GM23248 (cell line): ENCODE measurements around the gene ZBTB8A. TPM values are rescaled to one million over a fixed set of nuclear protein-coding genes. Genes with fewer than 3 reads are reported as not detected.

Source experiments
- DNase-seq: peaks from one replicate; pipeline ENCODE4 v3.0.0-alpha.2; 2015
- H2AFZ ChIP-seq: fragments of 200-600 bp; sonication (generic); 2 replicates; pipeline ENCODE4 v1.6.1; 2016; ENCODE audit warnings: antibody characterized with exemption
- H3F3A ChIP-seq: fragments of 200-600 bp; sonication (generic); 2 replicates; pipeline ENCODE4 v1.6.1; 2016; ENCODE audit warnings: mild to moderate bottlenecking, antibody characterized with exemption, mixed run types; ENCODE audit not compliant: insufficient read depth
- H3K27ac ChIP-seq: fragments of 200-600 bp; sonication (generic); 2 replicates; pipeline ENCODE4 v1.5.1; 2016; ENCODE audit warnings: mild to moderate bottlenecking
- H3K27me3 ChIP-seq: fragments of 200-600 bp; sonication (generic); replicated peaks from 2 replicates; pipeline ENCODE4 v1.6.1; 2016; ENCODE audit warnings: mild to moderate bottlenecking; ENCODE audit not compliant: insufficient read depth
- H3K36me3 ChIP-seq: fragments of 200-600 bp; sonication (generic); 2 replicates; pipeline ENCODE4 v1.6.1; 2016; ENCODE audit warnings: low read depth, mild to moderate bottlenecking
- H3K4me1 ChIP-seq: fragments of 200-600 bp; sonication (generic); 2 replicates; pipeline ENCODE4 v1.6.1; 2016; ENCODE audit warnings: mild to moderate bottlenecking; ENCODE audit not compliant: insufficient read depth
- H3K4me2 ChIP-seq: fragments of 200-600 bp; sonication (generic); one replicate; pipeline ENCODE4 v1.6.1; 2016; ENCODE audit warnings: mild to moderate bottlenecking; ENCODE audit not compliant: unreplicated experiment
- H3K4me3 ChIP-seq: fragments of 200-600 bp; sonication (generic); 2 replicates; pipeline ENCODE4 v1.5.1; 2016; ENCODE audit warnings: mild to moderate bottlenecking
- H3K79me2 ChIP-seq: fragments of 200-600 bp; sonication (generic); 2 replicates; pipeline ENCODE4 v1.6.1; 2016; ENCODE audit warnings: mild to moderate bottlenecking; ENCODE audit not compliant: insufficient read depth
- H3K9ac ChIP-seq: fragments of 200-600 bp; sonication (generic); 2 replicates; pipeline ENCODE4 v1.6.1; 2016; ENCODE audit warnings: mild to moderate bottlenecking
- H3K9me2 ChIP-seq: fragments of 200-600 bp; sonication (generic); 2 replicates; pipeline ENCODE4 v1.6.1; 2016; ENCODE audit warnings: mixed run types, mild to moderate bottlenecking, moderate library complexity; ENCODE audit not compliant: insufficient read depth
- H3K9me3 ChIP-seq: fragments of 200-600 bp; sonication (generic); one replicate; pipeline ENCODE4 v1.6.1; 2017; ENCODE audit warnings: low read depth
- H4K20me1 ChIP-seq: fragments of 200-600 bp; sonication (generic); 2 replicates; pipeline ENCODE4 v1.6.0; 2016; ENCODE audit not compliant: insufficient read depth
- EZH2 ChIP-seq: fragments of 200-600 bp; sonication (generic); IDR thresholded peaks from 2 replicates; pipeline ENCODE4 v1.6.1; 2018; ENCODE audit warnings: antibody characterized with exemption, mild to moderate bottlenecking; ENCODE audit not compliant: insufficient read depth, poor library complexity, severe bottlenecking
- EZH2phosphoT487 ChIP-seq: fragments of 200-600 bp; sonication (generic); IDR thresholded peaks from 2 replicates; pipeline ENCODE4 v1.6.1; 2018; ENCODE audit warnings: antibody characterized with exemption, moderate library complexity, mild to moderate bottlenecking, low read depth; ENCODE audit not compliant: insufficient read depth
- WGBS, 2 experiments: methylation state at CpG; one replicate each; pipeline ENCODE4 v1.1.6; 2015 to 2017; ENCODE audit warnings: low lambda C conversion rate in 2 of 2, low coverage in 1 of 2; ENCODE audit errors: missing lambda C conversion rate in 2 of 2; 5-methylcytosine and 5-hydroxymethylcytosine counted together
- in situ Hi-C: fragments of 300-500 bp; cut with MboI; formaldehyde crosslinking; loops from 2 replicates; pipeline ENCODE4 v1.15.0; 2020
- polyA plus RNA-seq: library from polyadenylated mRNA; unstranded; fragments of >200 nt; fragmentation: Nextera tagmentation; extraction: Ambion mirVana; gene quantifications from 2 replicates; pipeline ENCODE4 v1.2.1, GENCODE V29; 2016
- total RNA-seq: library from RNA; depleted of rRNA; stranded (reverse); fragments of >200 nt; shearing (Covaris generic); gene quantifications from 2 replicates; pipeline ENCODE4 v1.2.3, GENCODE V29; 2014

The ZBTB8A gene
- total and polyA plus RNA-seq, 2 experiments from 2014 or later, result 5.6 to 8.5 TPM

- no peaks in the 10 kb centered on the region for H3K36me3 ChIP-seq
- no peaks in the 10 kb centered on the region for H4K20me1 ChIP-seq
- TF ChIP-seq EZH2, result no peak
- no peak for TF ChIP-seq EZH2phosphoT487
- H3K79me2 ChIP-seq, result no peaks in the 10 kb centered on the region
- no peaks in the 10 kb centered on the region for H3K9me2 ChIP-seq
- no peaks in the 10 kb centered on the region for H3K4me1 ChIP-seq
- 1 to 3% methylated on average over 35 of the region's 35 CpGs for WGBS, 2 experiments
- DNase-seq, result peak; percentile 95
- in situ Hi-C loops, result no loop called here
- peak overlapping the region; percentile 78 for H3K9ac ChIP-seq
- H3K4me2 ChIP-seq, result peak overlapping the region; percentile 84
- no peaks in the 10 kb centered on the region for H3K27me3 ChIP-seq
- peak overlapping the region; percentile 92 for H2AFZ ChIP-seq
- peaks cover 12% of the 10 kb centered on the region; the same call in 1 of the 2 replicates for H3F3A ChIP-seq
- no peaks in the 10 kb centered on the region for H3K9me3 ChIP-seq
- peak overlapping the region; percentile 76 for H3K4me3 ChIP-seq
- peak overlapping the region; percentile 40 for H3K27ac ChIP-seq
Measured at GRCh38 chr1:32612189-32612881, 73.1 kb downstream of the ZBTB8A start.

- no peaks in the 10 kb centered on the region for H3K9me3 ChIP-seq
- no peak overlapping the region for H3K9ac ChIP-seq
- no peak for DNase-seq
- no peaks in the 10 kb centered on the region for H3K9me2 ChIP-seq
- no peak overlapping the region for H3K4me3 ChIP-seq
- H3K27me3 ChIP-seq, result no peaks in the 10 kb centered on the region
- no peak overlapping the region for H3K4me2 ChIP-seq
- H3F3A ChIP-seq, result peaks cover 12% of the 10 kb centered on the region; the same call in 1 of the 2 replicates
- H3K27ac ChIP-seq, result no peak overlapping the region
- H3K36me3 ChIP-seq, result no peaks in the 10 kb centered on the region
- TF ChIP-seq EZH2phosphoT487, result no peak
- TF ChIP-seq EZH2, result no peak
- H3K4me1 ChIP-seq, result no peaks in the 10 kb centered on the region
- no peak overlapping the region for H2AFZ ChIP-seq
- 87 to 91% methylated on average over 5 of the region's 5 CpGs for WGBS, 2 experiments
- no peaks in the 10 kb centered on the region for H3K79me2 ChIP-seq
- H4K20me1 ChIP-seq, result no peaks in the 10 kb centered on the region
- in situ Hi-C loops, result no loop called here
Measured at GRCh38 chr1:32613472-32613871, 74.2 kb downstream of the ZBTB8A start.

- Histone ChIP-seq H3K27me3 (no peaks in the 10 kb centered on the region), H2AFZ (no peak overlapping the region), H3K27ac (no peak overlapping the region), H3K9ac (no peak overlapping the region), H3K9me2 (no peaks in the 10 kb centered on the region), H3K4me3 (no peak overlapping the region), H3K36me3 (no peaks in the 10 kb centered on the region), H3K4me1 (no peaks in the 10 kb centered on the region), H3K79me2 (0 out of 2 replicates have a peak, but pooled peaks cover 3% of the 10 kb centered on the region), H3K4me2 (no peak overlapping the region), H3K9me3 (no peaks in the 10 kb centered on the region), H4K20me1 (no peaks in the 10 kb centered on the region), H3F3A (no peaks in the 10 kb centered on the region)
- DNase-seq, result peak; percentile 3
- WGBS, 2 experiments, result 98 to 99% methylated on average over 5 of the region's 5 CpGs
- in situ Hi-C loops, result no loop called here
- no peak for TF ChIP-seq EZH2phosphoT487
- TF ChIP-seq EZH2, result no peak
Measured at GRCh38 chr1:32618673-32619221, 79.5 kb downstream of the ZBTB8A start.

GRCh38 chr1:32619701-32620485 is 80.7 kb downstream of the ZBTB8A start:
- Histone ChIP-seq H3K9me2 (no peaks in the 10 kb centered on the region), H3K36me3 (no peaks in the 10 kb centered on the region), H3K27me3 (no peaks in the 10 kb centered on the region), H3K4me1 (no peaks in the 10 kb centered on the region), H3K79me2 (0 out of 2 replicates have a peak, but pooled peaks cover 3% of the 10 kb centered on the region), H2AFZ (no peak overlapping the region), H3K4me2 (no peak overlapping the region), H3K9me3 (no peaks in the 10 kb centered on the region), H3K27ac (no peak overlapping the region), H3K4me3 (no peak overlapping the region), H4K20me1 (no peaks in the 10 kb centered on the region), H3K9ac (no peak overlapping the region), H3F3A (no peaks in the 10 kb centered on the region)
- WGBS, 2 experiments, result 84 to 89% methylated on average over 5 of the region's 5 CpGs
- in situ Hi-C loops, result no loop called here
- DNase-seq, result peak; percentile 31
- TF ChIP-seq EZH2, result no peak
- TF ChIP-seq EZH2phosphoT487, result no peak
